AG20443 (cell line): Measurements from ENCODE around the gene YBX2.
"Not testable (repeated sequence)": the region's sequence is repeated elsewhere in the genome, so short reads cannot be mapped to it uniquely, and the experiment has no call there.

ENCODE experiments used
- DNase-seq: peaks from one replicate; pipeline ENCODE4 v3.0.0; 2012; ENCODE audit warnings: low spot score, mixed read lengths

YBX2 gene

GRCh38 chr17:7243838-7244237, 50.6 kb downstream of the YBX2 start:
- DNase-seq: not testable (repeated sequence)

GRCh38 chr17:7243453-7243729, 51.0 kb downstream of the YBX2 start:
- DNase-seq: no peak

GRCh38 chr17:7242717-7243452, 51.6 kb downstream of the YBX2 start:
- DNase-seq: peak; percentile 91

- DNase-seq: peak; percentile 87
Measured at GRCh38 chr17:7241783-7242716, 52.4 kb downstream of the YBX2 start, which contains the start of gene GABARAP. Gene GABARAP, minus strand, starts transcription at chr17:7242449. Its CDS starts 119 bp downstream, at chr17:7242330.

- DNase-seq: no peak
Measured at GRCh38 chr17:7241090-7241733, 53.2 kb downstream of the YBX2 start.

- DNase-seq: no peak
Measured at GRCh38 chr17:7240375-7240774, 54.1 kb downstream of the YBX2 start.

- DNase-seq: peak; percentile 99
Measured at GRCh38 chr17:7239091-7240027, 55.1 kb downstream of the YBX2 start, which contains the start of gene PHF23. Gene PHF23, minus strand, starts transcription at chr17:7239457. Its CDS starts 178 bp downstream, at chr17:7239279.

GRCh38 chr17:7238420-7239090, 55.9 kb downstream of the YBX2 start:
- DNase-seq: no peak
